Measurements from ENCODE around the gene FAM89B.
"Not testable (repeated sequence)": the region's sequence is repeated elsewhere in the genome, so short reads cannot be mapped to it uniquely, and the experiment has no call there.

FAM89B gene

DNA sequence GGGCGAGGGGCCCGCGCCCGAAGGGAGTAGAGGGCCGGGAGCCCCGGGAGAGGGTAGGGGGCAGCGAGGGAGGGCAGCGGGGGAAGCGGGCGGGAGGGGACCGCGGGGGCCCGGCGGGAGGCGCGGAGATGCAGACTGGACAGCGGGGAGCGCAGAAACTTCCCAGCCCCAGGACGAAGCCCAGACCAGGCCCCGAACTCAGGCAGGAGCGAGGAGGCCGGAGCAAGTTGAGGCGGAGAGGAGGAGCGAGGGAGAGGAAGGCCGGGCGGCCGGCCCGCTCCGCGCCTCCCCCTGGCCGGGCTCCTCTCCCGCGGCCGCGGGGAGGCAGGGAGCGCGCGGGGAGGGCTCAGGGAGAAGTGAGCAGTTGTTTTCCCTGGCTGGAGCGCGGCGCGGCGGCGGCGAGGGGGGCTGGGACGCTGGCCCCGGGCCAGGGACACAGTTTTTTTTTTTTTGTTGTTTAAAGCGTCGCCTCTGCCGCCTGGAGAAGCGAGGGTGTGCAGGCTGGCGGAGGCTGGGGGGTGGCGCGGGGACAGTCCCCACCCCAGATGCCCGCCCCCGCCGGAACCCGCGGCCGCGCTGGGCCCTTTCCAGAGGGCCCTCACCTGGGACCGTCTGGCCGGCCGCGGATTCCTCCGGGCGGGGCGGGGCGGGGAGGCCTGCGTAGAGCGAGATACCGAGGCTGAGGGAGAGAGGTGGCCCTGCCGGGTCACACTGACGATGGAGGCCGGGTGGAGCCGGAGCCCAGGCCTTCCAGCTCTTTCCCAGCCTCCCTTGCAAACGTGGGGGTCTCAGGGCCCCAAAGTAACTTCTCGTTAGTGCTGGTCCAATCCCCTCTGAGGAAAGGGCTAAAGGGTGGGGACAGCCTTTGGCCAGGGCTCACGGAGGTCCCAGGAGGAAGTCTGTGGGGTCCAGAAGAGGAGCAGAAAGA lies 14.1 kb upstream of the FAM89B start, which contains the start of gene LTBP3:
Gene LTBP3, minus strand, starts transcription at position 358 of the 928 bp plus-strand sequence. CDS start 400 bp downstream, outside the sequence.
- no peak for DNase-seq

DNA sequence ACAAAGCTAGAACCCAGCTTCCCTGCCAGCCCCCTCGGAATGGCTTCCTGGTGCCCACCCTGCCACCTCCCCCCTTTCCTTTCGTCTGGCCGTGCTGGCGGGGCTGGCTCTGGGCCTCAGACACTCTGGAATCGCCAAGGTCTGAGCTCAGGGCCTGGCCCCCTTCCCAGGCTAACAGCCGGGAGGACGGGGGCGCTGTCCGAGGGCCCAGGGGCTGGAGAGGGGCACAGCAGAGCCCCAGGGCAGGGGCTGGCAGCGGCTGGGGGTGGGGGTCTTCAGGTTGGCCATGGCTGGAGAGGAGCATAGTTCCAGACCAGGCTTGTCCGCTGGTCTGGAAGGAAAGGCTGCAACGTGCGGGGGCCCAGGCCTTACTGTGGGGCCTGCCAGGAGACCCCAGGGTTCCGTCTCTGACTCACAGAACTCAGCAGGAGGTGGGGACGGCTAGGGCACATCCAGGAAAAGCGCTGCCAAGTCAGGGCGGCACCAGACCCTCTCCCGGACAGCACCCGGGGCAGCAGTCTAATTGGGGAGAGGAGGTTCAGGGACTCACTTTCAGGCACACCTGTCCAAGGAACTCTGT lies 13.3 kb upstream of the FAM89B start:
- no peak for DNase-seq

DNA sequence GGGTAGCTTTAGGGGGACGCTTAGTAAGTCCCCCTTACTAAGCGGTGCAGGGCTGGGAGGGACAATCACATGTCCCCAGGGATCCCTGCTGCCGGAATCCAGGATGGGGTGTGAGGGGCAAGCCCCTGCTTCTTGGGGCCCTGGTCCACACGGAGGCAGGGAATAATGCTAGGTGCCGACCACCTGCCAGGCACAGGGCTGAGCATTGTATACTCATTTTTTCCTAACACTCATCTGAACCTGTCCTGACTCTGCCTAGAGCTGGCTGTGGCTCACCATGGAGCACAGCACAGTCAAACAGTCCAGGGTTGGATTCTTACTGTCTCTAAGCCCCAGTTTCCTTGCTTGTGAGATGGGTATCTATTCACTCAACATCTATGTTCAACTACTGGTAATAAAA lies 12.8 kb upstream of the FAM89B start:
- no peak for DNase-seq

DNA sequence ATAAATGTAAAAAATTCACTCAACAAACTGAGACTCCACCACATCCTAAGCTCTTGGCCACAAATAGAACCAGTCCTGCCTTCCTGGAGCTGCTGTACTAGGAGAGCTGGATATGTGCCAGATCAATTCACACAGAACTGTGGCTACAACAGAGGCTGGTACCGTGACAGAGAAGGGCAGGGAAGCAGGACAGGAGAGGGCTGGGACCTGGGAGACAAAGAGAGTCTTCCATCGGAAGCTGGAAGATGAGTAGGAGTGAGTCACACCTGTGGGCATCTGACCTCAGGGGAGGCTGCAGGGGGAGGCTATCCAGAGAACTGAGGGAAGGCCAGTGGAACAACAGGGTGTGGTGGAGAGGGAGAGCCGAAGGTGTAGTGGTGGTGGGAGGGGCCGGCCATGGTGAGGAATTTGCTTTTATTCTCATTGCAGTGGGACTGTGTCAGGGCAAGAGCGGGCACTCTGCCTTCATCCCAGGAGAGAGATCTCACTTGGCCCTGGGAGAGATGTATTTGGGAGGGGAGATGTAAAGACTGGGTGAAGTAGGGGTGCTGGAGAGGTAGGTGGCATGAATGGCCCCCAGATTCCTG lies 12.3 kb upstream of the FAM89B start:
- DNase-seq = no peak

- DNase-seq = no peak
These were observed 11.6 kb upstream of the FAM89B start for GRCh38 chr11:65560555-65561418.

DNA sequence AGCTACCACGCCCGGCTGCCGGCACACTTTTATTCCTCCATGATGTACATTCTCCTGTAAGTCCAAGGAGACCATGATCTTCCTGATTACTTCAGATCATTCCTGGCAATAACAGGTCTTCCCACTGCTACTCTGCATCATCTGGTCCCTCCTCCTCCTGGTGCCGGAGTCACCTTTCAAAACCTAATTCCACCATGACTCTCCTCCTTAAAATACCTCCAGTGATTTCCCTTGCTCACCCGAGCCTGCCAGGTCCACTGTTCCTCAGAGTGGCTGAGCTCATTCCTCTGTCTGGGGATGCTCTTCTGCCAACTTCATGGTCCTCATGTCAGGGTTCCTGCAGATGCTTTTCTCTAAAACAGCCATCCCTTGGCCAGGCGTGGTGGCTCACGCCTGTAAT lies 10.3 kb upstream of the FAM89B start:
- DNase-seq = no peak

DNA sequence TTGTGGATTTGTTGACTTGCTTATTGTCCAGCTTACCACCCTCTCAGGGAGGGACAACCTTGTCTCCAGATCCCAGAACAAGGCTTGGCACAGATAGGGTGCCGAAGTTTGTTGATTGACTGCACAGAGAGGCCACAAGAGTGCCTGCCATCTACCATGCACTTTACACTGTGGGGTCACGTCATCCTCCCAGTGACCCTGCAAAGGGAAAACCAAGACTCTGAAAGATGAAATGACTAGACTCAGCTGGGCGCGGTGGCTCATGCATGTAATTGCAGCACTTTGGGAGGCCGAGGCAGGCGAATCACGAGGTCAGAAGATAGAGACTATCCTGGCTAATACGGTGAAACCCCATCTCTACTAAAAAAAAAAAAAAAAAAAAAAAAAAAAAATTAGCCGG lies 9.6 kb upstream of the FAM89B start:
- DNase-seq = no peak

- DNase-seq = no peak
These were observed 8.7 kb upstream of the FAM89B start for GRCh38 chr11:65563601-65564000.

DNA sequence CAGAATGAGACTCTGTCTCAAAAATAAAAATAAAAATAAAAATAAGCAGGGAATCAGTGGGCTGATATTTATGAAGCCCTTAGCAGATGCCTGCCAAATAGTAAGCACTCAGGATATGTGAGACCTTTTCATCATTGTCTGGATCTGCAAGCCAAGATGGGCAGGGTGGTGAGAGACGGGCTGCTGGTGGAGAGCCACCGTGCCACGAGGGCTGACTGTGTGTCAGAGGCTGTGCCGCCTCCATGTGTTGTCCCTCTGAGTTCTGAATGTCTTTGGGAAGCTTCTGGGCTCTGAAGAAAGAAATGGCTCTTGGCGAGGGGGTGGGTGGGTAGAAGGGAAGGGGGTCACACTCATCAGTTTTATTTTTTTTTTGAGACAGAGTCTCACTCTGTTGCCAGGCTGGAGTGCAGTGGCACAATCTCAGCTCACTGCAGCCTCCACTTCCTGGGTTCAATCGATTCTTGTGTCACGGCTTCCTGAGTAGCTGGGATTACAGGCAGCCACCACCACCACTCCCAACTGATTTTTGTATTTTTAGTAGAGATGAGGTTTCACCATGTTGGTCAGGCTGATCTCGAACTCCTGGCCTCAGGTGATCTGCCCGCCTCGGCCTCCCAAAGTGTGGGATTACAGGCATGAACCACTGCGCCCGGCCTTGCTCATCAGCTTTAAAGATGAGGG lies 7.3 kb upstream of the FAM89B start:
- not testable (repeated sequence) for DNase-seq

- DNase-seq = no peak
These were observed 6.5 kb upstream of the FAM89B start for GRCh38 chr11:65565624-65566453.

DNA sequence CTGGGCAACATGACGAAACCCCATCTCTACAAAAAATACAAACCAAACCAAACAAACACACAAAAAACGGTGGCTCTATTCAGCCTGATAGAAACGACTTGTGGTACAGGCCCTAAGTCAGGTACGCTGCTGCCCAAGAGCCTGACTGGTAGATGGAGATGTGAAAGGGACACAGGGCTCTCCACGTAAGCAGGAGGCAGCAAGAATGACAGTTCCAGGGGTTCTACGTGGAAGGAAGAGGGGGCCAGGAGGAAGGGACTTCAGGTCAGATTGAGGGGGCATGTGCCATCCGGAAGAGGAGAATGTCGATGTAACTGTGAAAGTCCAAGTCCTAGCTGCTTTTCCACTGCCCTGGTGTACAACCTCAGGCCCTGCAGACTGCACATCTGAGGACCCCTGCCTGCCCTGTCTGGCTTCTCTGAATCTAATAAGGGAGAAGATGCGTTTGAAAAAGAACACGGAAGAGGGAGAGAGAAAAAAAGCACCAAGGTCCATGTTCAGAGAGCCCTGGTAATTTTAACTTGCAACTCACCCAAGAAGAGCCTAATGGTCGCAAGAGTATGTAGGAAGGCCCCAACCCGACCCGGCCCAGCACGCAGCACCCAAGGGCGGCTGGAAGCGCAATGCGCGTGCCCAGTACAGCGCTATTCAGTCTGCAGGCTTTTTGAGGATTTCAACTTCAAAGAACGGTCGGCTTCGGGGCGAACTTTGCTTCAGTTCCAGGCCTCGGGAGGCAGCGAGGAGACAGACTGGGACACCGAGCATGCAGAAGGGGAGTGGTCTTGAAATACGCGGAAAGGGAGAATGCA lies 3.0 kb upstream of the FAM89B start:
- no peak for DNase-seq

DNA sequence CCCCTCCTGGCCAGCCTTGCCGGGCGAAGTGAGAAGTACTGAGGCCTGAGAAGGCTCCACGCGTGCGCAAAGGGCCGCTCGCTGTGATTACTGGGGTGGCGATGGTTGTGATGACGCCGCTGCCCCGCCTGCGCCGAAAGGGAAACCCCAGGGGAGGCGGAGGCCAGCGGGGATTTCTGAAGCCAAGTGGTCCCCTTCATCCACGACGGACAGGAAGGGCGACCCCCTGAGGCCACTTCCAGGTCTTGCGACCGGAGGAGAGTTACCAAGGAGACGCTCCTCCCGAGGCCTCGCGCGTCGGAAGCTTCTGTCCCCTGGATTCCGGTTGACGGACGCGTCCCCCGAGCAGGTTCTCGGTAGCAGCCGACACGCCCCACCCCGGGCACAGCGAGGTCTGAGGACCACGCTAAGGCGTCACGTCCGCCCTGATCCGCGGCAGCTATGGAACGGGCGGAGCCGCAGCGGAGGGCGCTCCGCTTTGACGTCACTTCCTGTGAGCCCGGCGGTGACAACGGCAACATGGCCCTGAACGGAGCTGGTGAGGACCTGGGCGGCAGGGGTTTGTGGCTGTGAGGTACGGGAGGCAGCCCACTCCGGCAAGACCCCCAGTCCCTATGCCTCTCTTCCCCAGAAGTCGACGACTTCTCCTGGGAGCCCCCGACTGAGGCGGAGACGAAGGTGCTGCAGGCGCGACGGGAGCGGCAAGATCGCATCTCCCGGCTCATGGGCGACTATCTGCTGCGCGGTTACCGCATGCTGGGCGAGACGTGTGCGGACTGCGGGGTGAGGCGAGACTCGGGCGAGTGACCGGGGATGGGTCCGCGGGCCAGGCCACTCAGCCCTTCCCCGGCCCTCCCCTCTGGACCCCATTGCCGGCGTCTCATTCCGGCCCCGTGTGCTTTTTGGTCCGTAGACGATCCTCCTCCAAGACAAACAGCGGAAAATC lies 2.1 kb upstream of the FAM89B start, which contains the start of gene ZNRD2:
Gene ZNRD2, plus strand, starts transcription at position 505 of the 946 bp plus-strand sequence. Its CDS starts 15 bp downstream, at position 520.
- peak; percentile 99 for DNase-seq

DNA sequence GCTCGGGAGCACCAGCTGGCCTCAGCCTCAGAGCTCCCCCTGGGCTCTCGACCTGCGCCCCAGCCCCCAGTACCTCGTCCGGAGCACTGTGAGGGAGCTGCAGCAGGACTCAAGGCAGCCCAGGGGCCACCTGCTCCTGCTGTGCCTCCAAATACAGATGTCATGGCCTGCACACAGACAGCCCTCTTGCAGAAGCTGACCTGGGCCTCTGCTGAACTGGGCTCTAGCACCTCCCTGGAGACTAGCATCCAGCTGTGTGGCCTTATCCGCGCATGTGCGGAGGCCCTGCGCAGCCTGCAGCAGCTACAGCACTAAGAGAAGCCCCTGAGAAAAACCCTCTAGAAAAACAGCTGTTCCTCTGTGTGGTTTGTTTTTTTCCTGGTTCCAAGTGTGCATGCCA lies 918 bp upstream of the FAM89B start:
- DNase-seq = no peak

GRCh38 chr11:65571940-65572339 lies 398 bp upstream of the FAM89B start:
- DNase-seq = no peak

- no peak for DNase-seq
These were observed 1.2 kb downstream of the FAM89B start for GRCh38 chr11:65573391-65574079.

DNA sequence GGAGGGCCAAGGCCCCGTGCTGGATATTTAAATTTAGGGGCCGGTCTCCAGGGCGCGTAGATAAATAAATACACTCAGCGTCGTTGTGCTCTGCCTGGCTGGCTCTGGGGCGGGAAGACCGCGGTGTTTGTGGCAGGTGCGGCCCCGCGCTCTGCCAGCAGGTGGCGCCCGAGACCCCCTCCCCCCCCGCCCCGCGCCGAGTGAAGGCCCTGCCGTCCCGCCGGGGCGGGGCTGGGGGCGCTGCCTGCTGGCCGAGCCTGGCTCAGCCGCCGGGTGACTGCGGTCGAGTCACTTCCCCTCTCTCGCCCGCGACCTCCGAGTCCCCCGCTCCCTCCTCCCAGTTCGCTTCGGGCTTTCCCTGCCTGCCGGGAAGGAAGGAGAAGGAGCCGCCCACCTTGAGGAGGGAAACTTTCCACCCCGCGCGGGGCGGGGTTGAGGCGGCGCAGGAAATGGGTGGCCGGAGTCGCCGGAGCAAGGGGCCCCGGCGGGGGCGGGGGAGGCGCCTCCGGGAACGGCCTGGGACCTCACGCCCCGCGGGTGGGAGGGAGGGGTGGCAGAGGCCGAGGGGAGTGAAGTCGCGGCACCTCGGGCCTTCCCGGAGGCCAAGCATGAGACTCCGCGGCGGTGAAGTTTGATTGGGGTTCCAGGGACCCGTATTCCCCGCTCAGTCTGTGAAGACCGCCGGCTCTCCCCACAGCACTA lies 1.9 kb downstream of the FAM89B start:
- peak; percentile 86 for DNase-seq

GRCh38 chr11:65574811-65575567 lies 2.7 kb downstream of the FAM89B start:
- no peak for DNase-seq

Data from stimulated activated CD4-positive, alpha-beta T cell treated with anti-CD3 and anti-CD28 coated beads, Interleukin-4, amount 100 ng/mL, for 24 hours (primary cell).